WTC11 (cell line): ENCODE results near the gene GRM7.

Source experiments
- TF ChIP-seq, protein P1 (sequence below): sonication (generic); formaldehyde crosslinking; IDR thresholded peaks from 2 replicates; pipeline ENCODE4 v1.8.0; 2022; ENCODE audit warnings: mild to moderate bottlenecking, missing genetic modification reagents
- TF ChIP-seq, protein P2 (sequence below): sonication (generic); formaldehyde crosslinking; IDR thresholded peaks from 2 replicates; pipeline ENCODE4 v1.8.1; 2022; ENCODE audit warnings: low read depth, missing genetic modification reagents, borderline replicate concordance

DNA sequence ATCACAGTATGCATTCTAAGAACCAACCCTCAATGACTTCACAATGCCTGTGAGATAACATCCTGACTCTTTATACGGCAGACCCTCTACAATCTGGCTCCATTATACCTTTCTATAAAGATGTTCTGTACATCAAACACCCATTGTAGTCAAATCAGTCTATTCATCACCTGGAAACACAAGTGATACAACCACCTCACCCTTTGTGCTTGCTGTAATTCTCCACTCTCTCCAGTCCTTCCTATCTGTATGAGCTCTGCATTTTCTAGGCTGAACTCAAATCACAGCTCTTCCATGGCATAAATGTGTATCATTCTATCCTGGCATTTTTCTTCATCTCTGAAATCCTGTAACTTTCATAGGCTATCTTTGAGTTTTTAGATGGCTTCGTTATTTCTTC, 539.4 kb downstream of the GRM7 start:
- TF ChIP-seq, protein P1, sequence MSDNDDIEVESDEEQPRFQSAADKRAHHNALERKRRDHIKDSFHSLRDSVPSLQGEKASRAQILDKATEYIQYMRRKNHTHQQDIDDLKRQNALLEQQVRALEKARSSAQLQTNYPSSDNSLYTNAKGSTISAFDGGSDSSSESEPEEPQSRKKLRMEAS (CRISPR knock-in tag) = no peak
- TF ChIP-seq, protein P2, sequence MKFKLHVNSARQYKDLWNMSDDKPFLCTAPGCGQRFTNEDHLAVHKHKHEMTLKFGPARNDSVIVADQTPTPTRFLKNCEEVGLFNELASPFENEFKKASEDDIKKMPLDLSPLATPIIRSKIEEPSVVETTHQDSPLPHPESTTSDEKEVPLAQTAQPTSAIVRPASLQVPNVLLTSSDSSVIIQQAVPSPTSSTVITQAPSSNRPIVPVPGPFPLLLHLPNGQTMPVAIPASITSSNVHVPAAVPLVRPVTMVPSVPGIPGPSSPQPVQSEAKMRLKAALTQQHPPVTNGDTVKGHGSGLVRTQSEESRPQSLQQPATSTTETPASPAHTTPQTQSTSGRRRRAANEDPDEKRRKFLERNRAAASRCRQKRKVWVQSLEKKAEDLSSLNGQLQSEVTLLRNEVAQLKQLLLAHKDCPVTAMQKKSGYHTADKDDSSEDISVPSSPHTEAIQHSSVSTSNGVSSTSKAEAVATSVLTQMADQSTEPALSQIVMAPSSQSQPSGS (CRISPR knock-in tag) = no peak
